ENCODE measurements around the gene TMEM175.

Gene TMEM175

GRCh38 chr4:946517-947471 lies 14.5 kb downstream of the TMEM175 start:
- no peak for DNase-seq (ENCODE audit: low read depth)

- DNase-seq (ENCODE audit: low read depth), result no peak
Observed at GRCh38 chr4:947491-947971, 15.3 kb downstream of the TMEM175 start.

- DNase-seq (ENCODE audit: low read depth), result no peak
Observed at GRCh38 chr4:948101-948935, 16.1 kb downstream of the TMEM175 start.

- no peak for DNase-seq (ENCODE audit: low read depth)
Observed at GRCh38 chr4:948936-949300, 16.7 kb downstream of the TMEM175 start.

GRCh38 chr4:949656-950055 lies 17.4 kb downstream of the TMEM175 start:
- no peak for DNase-seq (ENCODE audit: low read depth)

GRCh38 chr4:950136-951020 lies 18.1 kb downstream of the TMEM175 start:
- DNase-seq (ENCODE audit: low read depth), result no peak

GRCh38 chr4:951186-951585 lies 18.9 kb downstream of the TMEM175 start:
- no peak for DNase-seq (ENCODE audit: low read depth)

- no peak for DNase-seq (ENCODE audit: low read depth)
Observed at GRCh38 chr4:951594-952468, 19.6 kb downstream of the TMEM175 start.

- DNase-seq (ENCODE audit: low read depth), result no peak
Observed at GRCh38 chr4:952881-953573, 20.8 kb downstream of the TMEM175 start.

- DNase-seq (ENCODE audit: low read depth), result no peak
Observed at GRCh38 chr4:953574-953915, 21.3 kb downstream of the TMEM175 start.

GRCh38 chr4:954211-955020 lies 22.2 kb downstream of the TMEM175 start:
- no peak for DNase-seq (ENCODE audit: low read depth)

- no peak for DNase-seq (ENCODE audit: low read depth)
Observed at GRCh38 chr4:955161-955921, 23.1 kb downstream of the TMEM175 start.

- DNase-seq (ENCODE audit: low read depth), result no peak
Observed at GRCh38 chr4:955931-956381, 23.7 kb downstream of the TMEM175 start.

GRCh38 chr4:956531-957230 lies 24.4 kb downstream of the TMEM175 start:
- no peak for DNase-seq (ENCODE audit: low read depth)

GRCh38 chr4:957231-957580 lies 24.9 kb downstream of the TMEM175 start:
- no peak for DNase-seq (ENCODE audit: low read depth)

- DNase-seq (ENCODE audit: low read depth), result no peak
Observed at GRCh38 chr4:957581-958313, 25.5 kb downstream of the TMEM175 start.

- no peak for DNase-seq (ENCODE audit: low read depth)
Observed at GRCh38 chr4:958314-958665, 26.0 kb downstream of the TMEM175 start.
